Activated naive CD8-positive, alpha-beta T cell treated with anti-CD3 and anti-CD28 coated beads, Interleukin-2, amount 10 ng/mL, durations not matched to agents 7 days and 5 days (primary cell): ENCODE results near the gene TOR2A. TPM values are rescaled to one million over a fixed set of nuclear protein-coding genes. Genes with fewer than 3 reads are reported as not detected.
"Not testable (repeated sequence)": the region's sequence is repeated elsewhere in the genome, so short reads cannot be mapped to it uniquely, and the experiment has no call there.

Source experiments
- ATAC-seq: fragments of 150-1000 bp; cut with Tn5 transposase; one replicate; pipeline ENCODE4 v1.10.0; 2021; ENCODE audit warnings: low read depth, moderate library complexity
- POLR2A ChIA-PET: fragments of 350-600 bp; sonication (Branson Sonifier 250); formaldehyde crosslinking; loops from one replicate; lab custom pipeline; 2021; ENCODE audit warnings: antibody characterized with exemption; lab: Charles Lee
- DNase-seq: peaks from one replicate; pipeline ENCODE4 v3.0.0; 2021
- H3K27ac Mint-ChIP-seq: one replicate; pipeline ENCODE4 v1.8.0; 2022; ENCODE audit warnings: mild to moderate bottlenecking, mixed read lengths
- H3K27me3 Mint-ChIP-seq: one replicate; pipeline ENCODE4 v1.8.0; 2022; ENCODE audit warnings: mild to moderate bottlenecking, moderate library complexity, mixed read lengths
- H3K36me3 Mint-ChIP-seq: one replicate; pipeline ENCODE4 v1.8.0; 2021; ENCODE audit warnings: mild to moderate bottlenecking, mixed read lengths
- H3K4me1 Mint-ChIP-seq: one replicate; pipeline ENCODE4 v1.8.0; 2021; ENCODE audit warnings: mixed read lengths
- H3K4me3 Mint-ChIP-seq: one replicate; pipeline ENCODE4 v1.8.0; 2022; ENCODE audit warnings: mild to moderate bottlenecking, moderate library complexity, mixed read lengths
- H3K9me3 Mint-ChIP-seq: one replicate; pipeline ENCODE4 v1.8.0; 2021; ENCODE audit warnings: mixed read lengths
- total RNA-seq, 2 experiments: library from RNA; stranded (reverse); gene quantifications; one replicate each; pipeline ENCODE4 v1.2.3, GENCODE V29; 2021

Gene TOR2A
- 10 to 100 TPM; 21.7 to 24.4 TPM for total RNA-seq

GRCh38 chr9:127734747-127735529 is at the start of gene TOR2A:
TSS of gene TOR2A (minus strand) at chr9:127735294. CDS start at chr9:127735270, 24 bp downstream.
- no peaks in the 10 kb centered on the region for H3K27me3 Mint-ChIP-seq
- ATAC-seq (peak; percentile 88), DNase-seq (peak; percentile 98)
- POLR2A ChIA-PET: interaction anchor here (0.5 to 2.2 kb wide), 38 partner anchors 9 to 1337 kb away, joined by 3 to 29 read pairs (median 5); partner anchors contain the start of genes CDK9, CFAP157, LRSAM1 and PTRH1
- peak within 1 kb of the TSS; percentile 87 for H3K4me3 Mint-ChIP-seq
- peak within 1 kb of the TSS; percentile 93 for H3K27ac Mint-ChIP-seq
- H3K9me3 Mint-ChIP-seq: no peaks in the 10 kb centered on the region
- H3K4me1 Mint-ChIP-seq: peaks cover 14% of the 10 kb centered on the region
- peaks cover 9% of the 10 kb centered on the region for H3K36me3 Mint-ChIP-seq

- Mint-ChIP-seq H3K27me3 (no peaks in the 10 kb centered on the region), H3K9me3 (no peaks in the 10 kb centered on the region), H3K36me3 (peaks cover 15% of the 10 kb centered on the region), H3K4me3 (peak overlapping the region; percentile 87), H3K27ac (peak overlapping the region; percentile 88), H3K4me1 (peaks cover 58% of the 10 kb centered on the region)
- POLR2A ChIA-PET: interaction anchor here (0.9 to 4.1 kb wide), 13 partner anchors 10 to 224 kb away, joined by 3 to 57 read pairs (median 4); partner anchors contain the start of gene TOR2A
- DNase-seq (peak; percentile 83), ATAC-seq (peak; percentile 43)
Observed at GRCh38 chr9:127783111-127784008, 48.3 kb upstream of the TOR2A start.

- Mint-ChIP-seq H3K27me3 (no peaks in the 10 kb centered on the region), H3K4me3 (peak overlapping the region; percentile 57), H3K36me3 (peaks cover 13% of the 10 kb centered on the region), H3K27ac (peak overlapping the region; percentile 46), H3K9me3 (no peaks in the 10 kb centered on the region), H3K4me1 (peaks cover 50% of the 10 kb centered on the region)
- POLR2A ChIA-PET: interaction anchor here (1.2 to 2.2 kb wide), 3 partner anchors 11 to 122 kb away, joined by 3 to 6 read pairs (median 4); no protein-coding TSS in a partner anchor
- no peak for DNase-seq
- no peak for ATAC-seq
Observed at GRCh38 chr9:127781806-127782205, 46.7 kb upstream of the TOR2A start.

- not testable (repeated sequence) for ATAC-seq, H3K27me3 Mint-ChIP-seq, H3K4me3 Mint-ChIP-seq, H3K9me3 Mint-ChIP-seq, DNase-seq
- peak overlapping the region; percentile 99 for H3K27ac Mint-ChIP-seq
- H3K4me1 Mint-ChIP-seq: peaks cover 52% of the 10 kb centered on the region
- POLR2A ChIA-PET: interaction anchor here (0.7 to 2.2 kb wide), 4 partner anchors 10 to 312 kb away, joined by 4 to 6 read pairs (median 4); partner anchors contain the start of gene TOR2A
- H3K36me3 Mint-ChIP-seq: peaks cover 15% of the 10 kb centered on the region
Observed at GRCh38 chr9:127780909-127781308, 45.8 kb upstream of the TOR2A start.

- Mint-ChIP-seq H3K27me3 (no peaks in the 10 kb centered on the region), H3K4me1 (peaks cover 52% of the 10 kb centered on the region), H3K9me3 (no peaks in the 10 kb centered on the region), H3K27ac (peak overlapping the region; percentile 99), H3K4me3 (peak overlapping the region; percentile 100), H3K36me3 (peaks cover 15% of the 10 kb centered on the region)
- DNase-seq (no peak), ATAC-seq (no peak)
- POLR2A ChIA-PET: interaction anchor here (0.5 to 2.5 kb wide), 9 partner anchors 9 to 1251 kb away, joined by 3 to 27 read pairs (median 4); partner anchors contain the start of gene TOR2A
Observed at GRCh38 chr9:127780126-127780885, 45.2 kb upstream of the TOR2A start.

GRCh38 chr9:127779136-127779981 is 44.3 kb upstream of the TOR2A start:
- H3K36me3 Mint-ChIP-seq: peaks cover 17% of the 10 kb centered on the region
- no peaks in the 10 kb centered on the region for H3K9me3 Mint-ChIP-seq
- H3K4me3 Mint-ChIP-seq: peak overlapping the region; percentile 100
- POLR2A ChIA-PET: interaction anchor here (0.6 to 2.5 kb wide), 15 partner anchors 9 to 315 kb away, joined by 3 to 27 read pairs (median 5); partner anchors contain the start of genes FPGS, ST6GALNAC4 and TOR2A
- DNase-seq (peak; percentile 66), ATAC-seq (peak; percentile 46)
- H3K4me1 Mint-ChIP-seq: peaks cover 49% of the 10 kb centered on the region
- H3K27ac Mint-ChIP-seq: peak overlapping the region; percentile 99
- H3K27me3 Mint-ChIP-seq: no peaks in the 10 kb centered on the region

GRCh38 chr9:127778280-127779135 is 43.4 kb upstream of the TOR2A start, which contains the start of gene SH2D3C:
TSS of gene SH2D3C (minus strand) at chr9:127778666. CDS start at chr9:127778627, 39 bp downstream.
- DNase-seq (peak; percentile 73), ATAC-seq (peak; percentile 28)
- POLR2A ChIA-PET: interaction anchor here (0.6 to 2.5 kb wide), 14 partner anchors 8 to 316 kb away, joined by 3 to 27 read pairs (median 5); partner anchors contain the start of genes FPGS, ST6GALNAC4 and TOR2A
- Mint-ChIP-seq H3K9me3 (no peaks in the 10 kb centered on the region), H3K4me3 (peak within 1 kb of the TSS; percentile 100), H3K27ac (peak within 1 kb of the TSS; percentile 99), H3K4me1 (peaks cover 45% of the 10 kb centered on the region), H3K36me3 (peaks cover 23% of the 10 kb centered on the region), H3K27me3 (no peaks in the 10 kb centered on the region)

- peaks cover 38% of the 10 kb centered on the region for H3K4me1 Mint-ChIP-seq
- POLR2A ChIA-PET: interaction anchor here (0.8 to 2.5 kb wide), 7 partner anchors 7 to 139 kb away, joined by 3 to 27 read pairs (median 6); partner anchors contain the start of genes FPGS and ST6GALNAC4
- peak overlapping the region; percentile 99 for H3K27ac Mint-ChIP-seq
- no peak for ATAC-seq
- H3K27me3 Mint-ChIP-seq: no peaks in the 10 kb centered on the region
- H3K9me3 Mint-ChIP-seq: no peaks in the 10 kb centered on the region
- H3K36me3 Mint-ChIP-seq: peaks cover 23% of the 10 kb centered on the region
- peak overlapping the region; percentile 100 for H3K4me3 Mint-ChIP-seq
- no peak for DNase-seq
Observed at GRCh38 chr9:127777368-127777980, 42.4 kb upstream of the TOR2A start.

GRCh38 chr9:127776924-127777289 is 41.8 kb upstream of the TOR2A start:
- Mint-ChIP-seq H3K27ac (peak overlapping the region; percentile 99), H3K4me1 (peaks cover 39% of the 10 kb centered on the region), H3K4me3 (peak overlapping the region; percentile 100), H3K36me3 (peaks cover 23% of the 10 kb centered on the region), H3K9me3 (no peaks in the 10 kb centered on the region), H3K27me3 (no peaks in the 10 kb centered on the region)
- no peak for ATAC-seq
- POLR2A ChIA-PET: interaction anchor here (0.7 to 2.1 kb wide), 7 partner anchors 8 to 86 kb away, joined by 3 to 20 read pairs (median 4); partner anchors contain the start of genes CDK9, FPGS, PTRH1 and TTC16
- DNase-seq: no peak

- ATAC-seq (peak; percentile 49), DNase-seq (peak; percentile 77)
- peaks cover 24% of the 10 kb centered on the region for H3K36me3 Mint-ChIP-seq
- peak overlapping the region; percentile 100 for H3K4me3 Mint-ChIP-seq
- peaks cover 39% of the 10 kb centered on the region for H3K4me1 Mint-ChIP-seq
- no peaks in the 10 kb centered on the region for H3K27me3 Mint-ChIP-seq
- POLR2A ChIA-PET: interaction anchor here (0.6 to 2.1 kb wide), 10 partner anchors 9 to 129 kb away, joined by 3 to 20 read pairs (median 4); partner anchors contain the start of genes CDK9, FPGS, PTRH1 and TTC16
- peak overlapping the region; percentile 99 for H3K27ac Mint-ChIP-seq
- H3K9me3 Mint-ChIP-seq: no peaks in the 10 kb centered on the region
Observed at GRCh38 chr9:127776195-127776923, 41.3 kb upstream of the TOR2A start.
